SKM-1 (cell line): ENCODE data around the gene TMEM123.
"Not testable (repeated sequence)": the region's sequence is repeated elsewhere in the genome, so short reads cannot be mapped to it uniquely, and the experiment has no call there.

Experiments
- DNase-seq: peaks from one replicate; lab custom pipeline; 2025; ENCODE audit not compliant: unreplicated experiment; lab: John Stamatoyannopoulos, UW

The TMEM123 gene

DNA sequence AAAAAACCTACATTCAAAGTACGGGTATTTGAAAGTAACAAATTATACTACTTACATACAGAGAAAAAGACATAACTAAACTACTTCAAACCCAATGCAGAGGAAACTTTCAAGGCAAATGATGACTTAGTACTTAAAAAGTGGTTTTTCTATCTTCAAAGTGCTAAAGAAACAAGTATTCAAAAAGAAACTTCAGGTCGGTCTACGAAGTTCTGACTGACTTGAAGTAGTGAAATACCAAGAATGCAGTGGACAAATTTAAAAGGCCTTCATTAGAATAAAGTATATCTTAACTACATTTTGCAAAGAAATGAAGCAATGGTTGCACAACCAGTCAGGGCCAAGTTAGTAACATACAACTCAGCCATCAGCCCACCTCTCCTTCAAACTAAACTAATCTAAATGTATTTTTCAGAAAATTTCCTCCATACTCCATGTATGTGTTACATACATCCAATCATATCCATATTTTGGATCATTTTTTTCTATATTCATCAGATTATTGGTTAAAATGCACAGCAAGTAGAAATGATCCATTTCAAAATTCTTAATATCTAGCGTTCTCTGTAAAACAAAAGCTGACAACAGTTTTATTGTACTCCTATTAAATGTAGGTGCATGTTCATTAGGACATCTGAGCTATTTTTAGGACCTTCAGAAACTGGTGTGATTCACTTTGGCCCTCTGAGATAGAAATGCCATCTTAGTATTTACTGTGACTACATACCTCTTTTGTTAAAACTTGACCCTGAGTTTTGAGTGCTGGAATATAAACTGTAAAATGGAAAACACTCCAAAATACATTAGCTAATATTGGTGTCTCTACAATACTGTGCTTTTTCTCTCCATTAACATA lies 55.6 kb downstream of the TMEM123 start:
- no peak for DNase-seq

DNA sequence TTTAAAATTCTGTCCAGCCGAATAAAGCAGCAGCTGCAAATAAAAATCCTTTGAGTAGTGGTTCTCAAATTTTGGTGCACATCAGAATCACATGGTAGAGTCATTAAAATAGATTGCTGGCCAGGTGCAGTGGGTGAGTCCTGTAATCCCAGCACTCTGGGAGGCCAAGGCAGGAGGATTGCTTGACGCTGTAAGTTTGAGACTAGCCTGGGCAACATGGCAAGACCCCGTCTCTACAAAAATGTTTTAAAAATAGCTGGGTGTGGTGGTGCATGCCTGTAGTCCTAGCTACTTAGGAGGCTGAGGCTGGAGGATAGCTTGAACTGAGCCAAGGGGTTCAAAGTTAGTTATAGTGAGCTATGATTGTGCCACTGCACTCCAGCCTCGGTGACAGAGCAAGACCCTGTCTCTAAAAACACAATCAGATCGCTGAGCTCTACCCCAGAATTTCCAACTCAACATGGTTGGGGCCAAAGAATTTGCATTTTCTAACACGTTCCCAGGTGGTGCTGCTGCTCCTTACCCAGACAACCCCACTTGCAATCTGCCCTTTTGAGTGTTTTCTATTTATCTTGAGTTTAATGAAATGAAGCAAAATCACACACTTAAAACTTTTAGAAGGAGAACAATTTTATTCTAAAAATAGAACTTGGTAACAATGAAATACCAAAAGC lies 56.7 kb downstream of the TMEM123 start:
- DNase-seq, result no peak

DNA sequence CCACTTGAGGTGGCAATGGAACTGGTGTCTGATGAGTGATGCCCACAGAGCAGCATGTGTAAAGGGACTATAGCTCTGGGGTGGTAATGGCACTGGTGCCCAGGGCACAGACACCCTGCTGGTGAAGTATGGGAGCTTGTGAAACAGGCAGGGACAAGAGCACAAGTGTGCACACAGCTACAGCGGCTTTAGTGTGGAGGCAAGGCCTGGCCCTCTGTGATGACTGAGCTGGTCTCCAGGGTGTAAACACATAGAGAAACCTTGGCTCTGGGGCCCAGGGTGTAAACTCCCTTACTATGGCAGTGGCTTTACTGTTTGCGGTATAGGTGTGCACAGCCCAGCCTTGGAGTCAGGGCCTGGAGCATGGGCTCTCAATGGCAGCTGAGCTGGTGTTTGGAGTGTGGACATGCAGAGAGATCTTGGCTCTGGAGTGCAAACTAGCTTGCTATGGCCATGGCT lies 59.3 kb downstream of the TMEM123 start:
- no peak for DNase-seq

- DNase-seq, result no peak
These were observed 60.9 kb downstream of the TMEM123 start for GRCh38 chr11:102391549-102392237.

DNA sequence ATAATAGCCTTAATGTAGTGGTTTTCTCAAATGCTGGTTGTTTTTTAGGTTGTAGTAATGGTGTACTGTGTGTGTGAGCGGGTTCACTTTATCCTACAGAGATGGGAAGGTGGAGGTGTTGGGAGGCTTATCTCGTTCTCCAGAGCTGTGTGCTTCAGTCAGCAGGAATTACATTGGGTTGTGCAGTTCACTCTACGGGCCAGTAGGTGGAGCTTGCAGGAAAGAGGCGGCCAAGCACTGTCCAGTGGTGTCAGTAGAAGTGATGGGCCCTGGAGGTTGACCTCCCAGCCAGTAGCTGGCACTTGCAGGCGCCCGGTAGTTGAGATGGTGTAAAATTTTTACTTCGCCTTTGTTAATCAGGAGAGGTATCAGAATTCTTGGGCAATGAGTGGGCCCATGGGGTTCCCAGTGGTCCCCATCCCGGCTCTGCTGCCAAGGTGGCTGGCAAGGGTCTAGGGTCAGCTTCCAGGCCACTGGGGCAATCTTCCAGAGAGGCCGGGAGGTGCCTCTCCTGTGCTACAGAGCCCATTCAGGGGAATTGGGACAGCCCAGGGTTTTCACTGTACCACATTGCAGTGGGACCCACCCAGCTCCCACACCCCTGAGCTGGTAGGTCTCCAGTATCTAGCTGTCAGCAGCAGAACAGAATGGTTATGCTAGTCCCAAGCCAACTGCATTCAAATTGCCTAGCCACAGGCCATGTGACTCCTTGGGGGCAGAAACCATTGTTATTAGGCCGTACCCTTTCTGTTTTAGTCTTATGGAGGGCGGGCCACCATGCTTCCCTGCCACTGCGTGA lies 61.7 kb downstream of the TMEM123 start:
- DNase-seq, result peak; percentile 65

DNA sequence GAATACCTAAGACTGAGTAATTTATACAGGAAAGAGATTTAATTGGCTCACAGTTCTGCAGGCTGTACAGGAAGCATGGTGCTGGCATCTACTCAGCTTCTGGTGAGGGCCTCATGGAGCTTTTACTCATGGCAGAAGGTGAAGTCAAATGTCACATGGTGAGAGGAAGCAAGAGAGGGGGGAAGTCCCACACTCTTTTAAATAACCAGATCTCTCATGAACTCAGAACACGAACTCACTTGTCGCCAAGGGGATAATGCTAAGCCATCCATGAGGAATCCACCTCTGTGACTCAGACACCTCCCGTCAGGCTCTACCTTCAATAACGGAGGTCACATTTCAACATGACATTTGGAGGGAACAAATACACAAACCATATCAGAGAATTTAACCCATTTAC lies 63.3 kb downstream of the TMEM123 start:
- DNase-seq, result no peak

DNA sequence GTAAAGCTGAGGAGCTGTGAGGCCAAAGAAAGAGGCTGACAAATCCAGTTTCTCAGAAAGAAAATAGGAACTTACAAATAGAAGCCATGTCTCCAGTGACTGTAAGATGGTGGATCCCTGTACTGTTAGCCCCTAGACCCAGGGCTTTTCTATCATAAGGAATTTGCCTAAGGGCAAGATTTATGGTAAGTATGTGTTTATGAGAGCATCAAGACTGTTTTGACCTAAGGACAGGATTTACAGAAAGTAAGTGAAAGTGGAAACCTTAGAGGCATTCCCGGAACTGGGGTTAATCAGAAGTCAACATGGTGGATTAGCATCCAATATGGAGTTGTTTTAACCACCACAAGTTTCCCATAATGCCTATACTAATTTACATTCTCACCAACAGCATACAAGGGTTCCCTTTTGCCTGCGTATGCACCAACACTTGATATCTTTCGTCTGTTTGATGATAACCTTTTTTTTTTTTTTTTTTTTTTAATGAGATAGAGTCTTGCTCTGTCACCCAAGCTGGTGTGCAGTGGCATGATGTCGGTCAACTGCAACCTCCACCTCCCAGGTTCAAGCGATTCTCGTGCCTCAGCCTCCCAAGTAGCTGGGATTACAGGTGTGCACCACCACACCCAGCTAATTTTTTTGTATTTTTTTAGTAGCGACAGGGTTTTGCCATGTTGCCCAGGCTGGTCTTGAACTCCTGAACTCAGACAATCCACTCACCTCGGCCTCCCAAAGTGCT lies 65.4 kb downstream of the TMEM123 start:
- DNase-seq, result no peak

- no peak for DNase-seq
These were observed 66.3 kb downstream of the TMEM123 start for GRCh38 chr11:102386136-102386734.

GRCh38 chr11:102385085-102386007 lies 67.2 kb downstream of the TMEM123 start:
- no peak for DNase-seq

- DNase-seq, result no peak
These were observed 68.0 kb downstream of the TMEM123 start for GRCh38 chr11:102384419-102385079.

- no peak for DNase-seq
These were observed 68.7 kb downstream of the TMEM123 start for GRCh38 chr11:102383839-102384238.

DNA sequence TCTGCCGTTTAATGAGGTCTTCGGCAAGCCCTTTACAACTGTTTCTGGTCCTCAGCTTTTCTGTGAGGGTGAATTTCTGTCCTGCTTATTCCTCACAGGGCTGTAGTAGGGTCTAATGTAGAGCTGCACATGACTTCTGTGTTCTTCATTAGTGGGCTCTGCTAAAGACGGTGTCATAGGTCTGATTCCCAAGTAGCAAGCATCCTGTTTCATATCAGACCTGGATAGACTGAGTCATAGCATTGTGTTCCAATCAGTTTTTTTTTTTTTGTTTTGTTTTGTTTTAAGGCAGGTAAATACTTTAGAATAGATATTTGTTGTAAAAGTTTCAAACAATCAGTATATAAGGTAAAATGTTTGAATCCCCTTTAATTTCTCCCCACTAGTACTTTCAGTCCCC lies 70.2 kb downstream of the TMEM123 start:
- no peak for DNase-seq

GRCh38 chr11:102378818-102379217 lies 73.7 kb downstream of the TMEM123 start:
- no peak for DNase-seq

- no peak for DNase-seq
These were observed 74.7 kb downstream of the TMEM123 start for GRCh38 chr11:102377891-102378290.

- no peak for DNase-seq
These were observed 76.7 kb downstream of the TMEM123 start for GRCh38 chr11:102375720-102376399.

GRCh38 chr11:102374633-102375424 lies 77.7 kb downstream of the TMEM123 start:
- not testable (repeated sequence) for DNase-seq

- DNase-seq, result no peak
These were observed 84.1 kb downstream of the TMEM123 start for GRCh38 chr11:102368472-102368871.
